RWPE2 (cell line): ENCODE measurements around the gene CYP20A1.
"Not testable (repeated sequence)": the region's sequence is repeated elsewhere in the genome, so short reads cannot be mapped to it uniquely, and the experiment has no call there.

Experiments used
- ATAC-seq: fragments of 200-7000 bp; cut with Tn5 transposase; 3 replicates; pipeline ENCODE4 v1.9.1; 2021; ENCODE audit warnings: low read depth
- DNase-seq: peaks from one replicate; pipeline ENCODE4 v3.0.0-alpha.2; 2020; ENCODE audit warnings: low spot score
- H3K27ac ChIP-seq: fragments of 450-650 bp; 2 replicates; pipeline ENCODE4 v1.5.1; 2017; ENCODE audit warnings: mild to moderate bottlenecking; ENCODE audit not compliant: poor library complexity, severe bottlenecking
- H3K27me3 ChIP-seq: fragments of 250-450 bp; sonication (Bioruptor Pico); 2 replicates; pipeline ENCODE4 v1.5.1; 2021; ENCODE audit warnings: mild to moderate bottlenecking, moderate library complexity; ENCODE audit not compliant: insufficient read depth, poor library complexity, severe bottlenecking
- H3K36me3 ChIP-seq: fragments of 250-450 bp; sonication (Bioruptor Pico); 2 replicates; pipeline ENCODE4 v1.5.1; 2020; ENCODE audit warnings: low read depth, mild to moderate bottlenecking, moderate library complexity
- H3K4me1 ChIP-seq: fragments of 250-450 bp; sonication (Bioruptor Pico); 2 replicates; pipeline ENCODE4 v1.5.1; 2021; ENCODE audit warnings: mild to moderate bottlenecking, moderate library complexity; ENCODE audit not compliant: insufficient read depth, poor library complexity, severe bottlenecking
- H3K4me3 ChIP-seq: fragments of 250-450 bp; sonication (Bioruptor Pico); 2 replicates; pipeline ENCODE4 v1.5.1; 2021; ENCODE audit warnings: mild to moderate bottlenecking, moderate library complexity; ENCODE audit not compliant: severe bottlenecking
- H3K9me3 ChIP-seq: fragments of 250-450 bp; sonication (Bioruptor Pico); 2 replicates; pipeline ENCODE4 v1.5.1; 2021; ENCODE audit warnings: mild to moderate bottlenecking, moderate library complexity; ENCODE audit not compliant: severe bottlenecking
- CTCF ChIP-seq: fragments of 450-650 bp; IDR thresholded peaks from one replicate; pipeline ENCODE4 v1.5.1; 2017; ENCODE audit warnings: mild to moderate bottlenecking, moderate library complexity; ENCODE audit not compliant: poor library complexity, severe bottlenecking

CYP20A1 gene

GRCh38 chr2:203200866-203201265 lies 38.0 kb upstream of the CYP20A1 start:
- DNase-seq (no peak), ATAC-seq (no peak)
- no peaks in the 10 kb centered on the region for H3K27me3 ChIP-seq
- H3K4me3 ChIP-seq: no peak overlapping the region
- H3K4me1 ChIP-seq: no peaks in the 10 kb centered on the region
- no peaks in the 10 kb centered on the region for H3K9me3 ChIP-seq
- H3K27ac ChIP-seq: no peak overlapping the region
- peaks cover 61% of the 10 kb centered on the region for H3K36me3 ChIP-seq
- no peak for TF ChIP-seq CTCF

- H3K9me3 ChIP-seq: no peaks in the 10 kb centered on the region
- no peak overlapping the region for H3K27ac ChIP-seq
- H3K36me3 ChIP-seq: peaks cover 63% of the 10 kb centered on the region
- no peaks in the 10 kb centered on the region for H3K27me3 ChIP-seq
- H3K4me3 ChIP-seq: no peak overlapping the region
- no peak for TF ChIP-seq CTCF
- no peaks in the 10 kb centered on the region for H3K4me1 ChIP-seq
- DNase-seq: no peak
- no peak for ATAC-seq
These were observed 37.4 kb upstream of the CYP20A1 start for GRCh38 chr2:203201426-203201825.

GRCh38 chr2:203209538-203209937 lies 29.3 kb upstream of the CYP20A1 start:
- Histone ChIP-seq H3K9me3 (no peaks in the 10 kb centered on the region), H3K4me1 (no peaks in the 10 kb centered on the region), H3K27me3 (no peaks in the 10 kb centered on the region), H3K27ac (no peak overlapping the region), H3K4me3 (no peak overlapping the region), H3K36me3 (peaks cover 46% of the 10 kb centered on the region)
- DNase-seq (no peak), ATAC-seq (no peak)
- no peak for TF ChIP-seq CTCF

GRCh38 chr2:203225423-203226039 lies 13.3 kb upstream of the CYP20A1 start:
- Histone ChIP-seq H3K27me3 (no peaks in the 10 kb centered on the region), H3K4me1 (no peaks in the 10 kb centered on the region), H3K4me3 (no peak overlapping the region), H3K27ac (no peak overlapping the region), H3K9me3 (no peaks in the 10 kb centered on the region), H3K36me3 (peaks cover 3% of the 10 kb centered on the region; the same call in 1 of the 2 replicates)
- TF ChIP-seq CTCF: peak; percentile 76
- DNase-seq: no peak
- ATAC-seq: peak; percentile 75

- H3K36me3 ChIP-seq, H3K27ac ChIP-seq, DNase-seq, H3K27me3 ChIP-seq, ATAC-seq, H3K4me1 ChIP-seq, H3K9me3 ChIP-seq, H3K4me3 ChIP-seq: not testable (repeated sequence)
These were observed 9.1 kb upstream of the CYP20A1 start for GRCh38 chr2:203229674-203230073.
